Stimulated activated CD4-positive, alpha-beta T cell treated with anti-CD3 and anti-CD28 coated beads, Interleukin-15, amount 100 ng/mL, for 1 hour (primary cell): ENCODE data around the gene RIMKLB.
"Not testable (repeated sequence)": the region's sequence is repeated elsewhere in the genome, so short reads cannot be mapped to it uniquely, and the experiment has no call there.

Experiments
- DNase-seq, 2 donors: peaks; one replicate each; pipeline ENCODE4 v3.0.0-alpha.2; 2020; ENCODE audit warnings: low read depth in 1 of 2, low spot score in 1 of 2

The RIMKLB gene

GRCh38 chr12:8773461-8773860, 75.7 kb downstream of the RIMKLB start:
- DNase-seq = no peak

- no peak for DNase-seq
Observed at GRCh38 chr12:8779281-8779680, 81.5 kb downstream of the RIMKLB start.

- no peak for DNase-seq
Observed at GRCh38 chr12:8779862-8780261, 82.1 kb downstream of the RIMKLB start.

GRCh38 chr12:8780389-8780788, 82.6 kb downstream of the RIMKLB start:
- DNase-seq = no peak

- DNase-seq = no peak
Observed at GRCh38 chr12:8781381-8782127, 83.8 kb downstream of the RIMKLB start.

DNA sequence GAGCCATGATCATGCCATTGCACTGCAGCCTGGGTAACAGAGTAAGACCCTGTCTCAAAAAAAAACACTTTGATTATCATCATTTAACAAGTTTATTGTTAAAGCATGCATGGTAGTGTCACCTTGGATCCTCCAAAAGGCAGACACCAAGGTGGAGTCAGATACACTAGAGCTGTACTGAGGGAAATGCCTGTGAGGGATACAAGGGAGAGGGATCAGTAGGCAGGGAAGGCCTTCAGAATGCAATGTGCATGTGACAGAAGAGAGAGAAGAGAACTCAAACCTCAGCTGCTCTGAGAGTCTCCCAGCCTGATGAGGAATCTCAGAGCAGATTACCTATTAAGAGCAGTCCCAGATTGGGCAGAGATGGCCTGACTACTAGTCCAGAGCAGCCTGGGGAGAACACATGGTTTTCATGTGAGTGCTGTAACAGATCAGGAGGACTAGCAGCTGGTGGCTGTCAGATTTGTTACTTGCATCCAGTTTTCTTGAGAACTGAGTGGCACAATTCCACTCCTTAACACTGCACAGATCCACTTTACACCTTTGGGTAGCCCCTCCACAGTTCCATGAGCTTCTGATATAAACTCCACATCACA, 86.6 kb downstream of the RIMKLB start:
- no peak for DNase-seq

- no peak for DNase-seq
Observed at GRCh38 chr12:8785499-8785898, 87.7 kb downstream of the RIMKLB start.

DNA sequence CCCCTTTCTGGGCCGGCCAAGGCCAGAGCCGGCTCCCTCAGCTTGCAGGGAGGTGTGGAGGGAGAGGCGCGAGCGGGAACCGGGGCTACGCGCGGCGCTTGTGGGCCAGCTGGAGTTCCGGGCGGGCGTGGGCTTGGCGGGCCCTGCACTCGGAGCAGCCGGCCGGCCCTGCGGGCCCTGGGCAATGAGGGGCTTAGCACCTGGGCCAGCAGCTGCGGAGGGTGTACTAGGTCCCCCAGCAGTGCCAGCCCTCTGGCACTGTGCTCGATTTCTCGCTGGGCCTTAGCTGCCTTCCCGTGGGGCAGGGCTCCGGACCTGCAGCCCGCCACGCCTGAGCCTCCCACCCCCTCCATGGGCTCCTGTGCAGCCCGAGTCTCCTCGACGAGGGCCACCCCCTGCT, 89.4 kb downstream of the RIMKLB start:
- not testable (repeated sequence) for DNase-seq

DNA sequence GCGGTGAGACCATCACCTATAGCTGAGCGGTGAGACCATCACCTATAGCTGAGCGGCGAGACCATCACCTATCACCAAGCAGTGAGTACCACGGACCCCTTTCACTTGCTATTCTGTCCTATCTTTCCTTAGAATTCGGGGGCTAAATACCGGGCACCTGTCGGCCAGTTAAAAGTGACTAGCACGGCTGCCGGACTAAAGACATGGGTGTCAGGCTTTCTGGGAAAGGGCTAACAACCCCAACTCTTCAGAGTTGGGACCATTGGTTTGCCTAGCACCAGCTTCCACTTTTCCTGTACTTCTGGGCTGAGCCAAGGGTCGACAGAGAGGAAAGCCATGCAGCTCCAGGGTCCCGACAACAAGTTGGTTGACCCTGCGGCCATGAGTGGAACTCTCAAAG, 90.9 kb downstream of the RIMKLB start:
- DNase-seq = not testable (repeated sequence)

GRCh38 chr12:8789341-8790013, 91.7 kb downstream of the RIMKLB start:
- not testable (repeated sequence) for DNase-seq

GRCh38 chr12:8793226-8793625, 95.4 kb downstream of the RIMKLB start:
- DNase-seq = not testable (repeated sequence)

DNA sequence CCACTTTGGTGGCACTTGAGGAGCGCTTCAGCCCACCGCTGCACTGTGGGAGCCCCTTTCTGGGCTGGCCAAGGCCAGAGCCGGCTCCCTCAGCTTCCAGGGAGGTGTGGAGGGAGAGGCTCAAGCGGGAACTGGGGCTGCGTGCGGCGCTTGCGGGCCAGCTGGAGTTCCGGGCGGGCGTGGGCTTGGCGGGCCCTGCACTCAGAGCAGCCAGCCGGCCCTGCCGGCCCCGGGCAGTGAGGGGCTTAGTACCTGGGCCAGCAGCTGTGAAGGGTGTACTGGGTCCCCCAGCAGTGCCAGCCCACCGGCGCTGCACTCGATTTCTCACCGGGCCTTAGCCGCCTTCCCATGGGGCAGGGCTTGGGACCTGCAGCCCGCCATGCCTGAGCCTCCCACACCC, 96.8 kb downstream of the RIMKLB start:
- DNase-seq = not testable (repeated sequence)

DNA sequence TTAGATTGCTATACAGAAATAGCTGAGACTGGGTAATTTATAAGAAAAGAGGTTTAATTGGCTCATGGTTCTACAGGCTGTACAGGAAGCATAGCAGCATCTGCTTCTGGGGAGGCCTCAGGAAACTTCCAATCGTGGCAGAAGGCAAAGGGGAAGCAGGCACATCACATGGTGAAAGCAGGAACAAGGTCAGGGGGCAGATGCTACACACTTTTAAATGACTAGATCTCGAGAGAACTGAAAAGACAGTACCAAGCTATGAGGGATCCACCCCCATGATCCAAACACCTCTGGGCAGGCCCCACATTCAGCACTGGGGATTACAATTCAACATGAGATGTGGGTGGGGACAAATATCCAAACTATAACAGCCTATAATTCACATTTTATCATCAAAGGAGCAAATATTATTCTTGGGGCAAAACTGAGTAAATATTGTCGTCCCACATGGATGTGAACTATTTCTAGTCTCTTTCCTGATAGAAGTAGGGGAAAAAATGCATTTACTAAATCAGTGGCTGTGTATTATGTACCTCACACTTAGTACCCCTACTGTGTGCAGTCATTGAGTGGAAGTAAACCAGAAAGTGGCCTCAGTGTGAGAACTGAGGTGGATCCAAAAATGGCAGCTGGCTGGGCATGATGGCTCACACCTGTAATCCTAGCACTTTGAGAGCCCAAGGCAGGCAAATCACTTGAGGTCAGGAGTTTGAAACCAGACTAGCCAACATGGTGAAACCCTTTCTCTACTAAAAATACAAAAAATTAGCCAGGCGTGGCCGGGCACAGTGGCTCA, 99.2 kb downstream of the RIMKLB start:
- DNase-seq = no peak

- DNase-seq = not testable (repeated sequence)
Observed at GRCh38 chr12:8801213-8801612, 103.4 kb downstream of the RIMKLB start.

GRCh38 chr12:8804833-8805232, 107.0 kb downstream of the RIMKLB start:
- not testable (repeated sequence) for DNase-seq

GRCh38 chr12:8805487-8805886, 107.7 kb downstream of the RIMKLB start:
- DNase-seq = not testable (repeated sequence)

- DNase-seq = not testable (repeated sequence)
Observed at GRCh38 chr12:8807084-8807483, 109.3 kb downstream of the RIMKLB start.

DNA sequence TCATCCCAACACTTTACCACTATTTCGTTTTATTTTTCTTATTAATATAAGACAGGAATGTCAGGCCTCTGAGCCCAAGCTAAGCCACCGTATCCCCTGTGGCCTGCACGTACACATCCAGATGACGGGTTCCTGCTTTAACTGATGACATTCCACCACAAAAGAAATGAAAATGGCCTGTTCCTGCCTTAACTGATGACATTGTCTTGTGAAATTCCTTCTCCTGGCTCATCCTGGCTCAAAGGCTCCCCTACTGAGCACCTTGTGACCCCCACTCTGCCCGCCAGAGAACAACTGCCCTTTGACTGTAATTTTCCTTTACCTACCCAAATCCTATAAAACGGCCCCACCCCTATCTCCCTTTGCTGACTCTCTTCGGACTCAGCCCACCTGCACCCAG, 112.3 kb downstream of the RIMKLB start:
- not testable (repeated sequence) for DNase-seq

- DNase-seq = no peak
Observed at GRCh38 chr12:8813572-8814357, 116.0 kb downstream of the RIMKLB start.

GRCh38 chr12:8816448-8817050, 118.8 kb downstream of the RIMKLB start:
- no peak for DNase-seq
